ENCODE measurements around the gene ITK. TPM values are rescaled to one million over a fixed set of nuclear protein-coding genes. Genes with fewer than 3 reads are reported as not detected.

Gene ITK
- total RNA-seq, 1 donor from 2014 or later = not detected

- no peak overlapping the region for H3K4me2 ChIP-seq
- no peaks in the 10 kb centered on the region for H3K4me1 ChIP-seq
- Mint-ChIP-seq H3K27me3 (ENCODE audit: insufficient read depth, low read depth) (peaks cover 4% of the 10 kb centered on the region), H3K4me3 (no peak overlapping the region), H3K9me3 (no peaks in the 10 kb centered on the region), H3K4me1 (peaks cover 12% of the 10 kb centered on the region), H3K27ac (no peak overlapping the region), H3K36me3 (peaks cover 17% of the 10 kb centered on the region)
- no peaks in the 10 kb centered on the region for H3K36me3 ChIP-seq
- peaks cover 28% of the 10 kb centered on the region for H3K79me2 ChIP-seq (ENCODE audit: low read depth)
- no peak overlapping the region for H2AFZ ChIP-seq (replicated peaks)
- no peak overlapping the region for H3K9ac ChIP-seq
- H4K20me1 ChIP-seq (ENCODE audit: low read depth) = no peaks in the 10 kb centered on the region
- no peak for DNase-seq (ENCODE audit: low spot score)
- no peak overlapping the region for H3K27ac ChIP-seq
- H3F3A ChIP-seq (ENCODE audit: low read depth) = no peaks in the 10 kb centered on the region
- H3K27me3 ChIP-seq = no peaks in the 10 kb centered on the region
- no peaks in the 10 kb centered on the region for H3K9me3 ChIP-seq (ENCODE audit: low read depth)
- H3K4me3 ChIP-seq = no peak overlapping the region
- TF ChIP-seq EZH2 (IDR thresholded peaks at IDR 0.05) = no peak
- TF ChIP-seq EZH2phosphoT487 (IDR thresholded peaks at IDR 0.05) = no peak
- no peak for TF ChIP-seq CTCF (IDR thresholded peaks at IDR 0.05)
Measured at GRCh38 chr5:157286761-157287211, 106.1 kb downstream of the ITK start.

GRCh38 chr5:157288405-157289163, 107.9 kb downstream of the ITK start:
- Histone ChIP-seq H3K4me3 (no peak overlapping the region), H3K27ac (no peak overlapping the region), H3K9ac (no peak overlapping the region), H3K9me3 (ENCODE audit: low read depth) (no peaks in the 10 kb centered on the region), H3F3A (ENCODE audit: low read depth) (no peaks in the 10 kb centered on the region), H2AFZ (replicated peaks) (no peak overlapping the region), H3K27me3 (no peaks in the 10 kb centered on the region), H3K4me1 (no peaks in the 10 kb centered on the region), H3K79me2 (ENCODE audit: low read depth) (peaks cover 12% of the 10 kb centered on the region), H3K4me2 (no peak overlapping the region), H3K36me3 (no peaks in the 10 kb centered on the region), H4K20me1 (ENCODE audit: low read depth) (no peaks in the 10 kb centered on the region)
- no peaks in the 10 kb centered on the region for H3K9me3 Mint-ChIP-seq
- no peak for DNase-seq (ENCODE audit: low spot score)
- H3K36me3 Mint-ChIP-seq = peaks cover 19% of the 10 kb centered on the region
- H3K4me1 Mint-ChIP-seq = peaks cover 9% of the 10 kb centered on the region
- no peak for TF ChIP-seq EZH2phosphoT487 (IDR thresholded peaks at IDR 0.05)
- no peak for TF ChIP-seq EZH2 (IDR thresholded peaks at IDR 0.05)
- TF ChIP-seq CTCF (IDR thresholded peaks at IDR 0.05) = no peak
- no peak overlapping the region for H3K4me3 Mint-ChIP-seq
- no peak overlapping the region for H3K27ac Mint-ChIP-seq
- peaks cover 4% of the 10 kb centered on the region for H3K27me3 Mint-ChIP-seq (ENCODE audit: insufficient read depth, low read depth)

- H3K27me3 ChIP-seq = no peaks in the 10 kb centered on the region
- H3K4me2 ChIP-seq = no peak overlapping the region
- no peaks in the 10 kb centered on the region for H3F3A ChIP-seq (ENCODE audit: low read depth)
- H3K27ac ChIP-seq = no peak overlapping the region
- Mint-ChIP-seq H3K27me3 (ENCODE audit: insufficient read depth, low read depth) (peaks cover 4% of the 10 kb centered on the region), H3K4me1 (peaks cover 9% of the 10 kb centered on the region), H3K4me3 (no peak overlapping the region), H3K27ac (no peak overlapping the region), H3K9me3 (no peaks in the 10 kb centered on the region), H3K36me3 (peaks cover 21% of the 10 kb centered on the region)
- no peaks in the 10 kb centered on the region for H3K4me1 ChIP-seq
- no peaks in the 10 kb centered on the region for H3K36me3 ChIP-seq
- H3K79me2 ChIP-seq (ENCODE audit: low read depth) = peaks cover 5% of the 10 kb centered on the region
- H4K20me1 ChIP-seq (ENCODE audit: low read depth) = no peaks in the 10 kb centered on the region
- no peak for TF ChIP-seq EZH2 (IDR thresholded peaks at IDR 0.05)
- TF ChIP-seq EZH2phosphoT487 (IDR thresholded peaks at IDR 0.05) = no peak
- TF ChIP-seq CTCF (IDR thresholded peaks at IDR 0.05) = no peak
- DNase-seq (ENCODE audit: low spot score) = no peak
- no peak overlapping the region for H2AFZ ChIP-seq (replicated peaks)
- no peaks in the 10 kb centered on the region for H3K9me3 ChIP-seq (ENCODE audit: low read depth)
- H3K4me3 ChIP-seq = no peak overlapping the region
- H3K9ac ChIP-seq = no peak overlapping the region
Measured at GRCh38 chr5:157289164-157289819, 108.7 kb downstream of the ITK start.
